HT-29 (cell line): Measurements from ENCODE around the gene TMEM214. TPM values are rescaled to one million over a fixed set of nuclear protein-coding genes. Genes with fewer than 3 reads are reported as not detected.

Experiments
- DNase-seq: peaks from one replicate; pipeline ENCODE4 v3.0.0-alpha.2; 2015; ENCODE audit warnings: low spot score
- total RNA-seq: library from RNA; depleted of rRNA; stranded (reverse); fragments of >200 nt; shearing (Covaris generic); gene quantifications from 2 replicates; pipeline ENCODE4 v1.2.3, GENCODE V29; 2014

TMEM214 gene
- total RNA-seq, 1 experiment from 2014 or later = 42.0 TPM

- no peak for DNase-seq
These were observed 23.0 kb upstream of the TMEM214 start for GRCh38 chr2:27009716-27010115.

GRCh38 chr2:27010139-27010538, 22.6 kb upstream of the TMEM214 start:
- no peak for DNase-seq

DNA sequence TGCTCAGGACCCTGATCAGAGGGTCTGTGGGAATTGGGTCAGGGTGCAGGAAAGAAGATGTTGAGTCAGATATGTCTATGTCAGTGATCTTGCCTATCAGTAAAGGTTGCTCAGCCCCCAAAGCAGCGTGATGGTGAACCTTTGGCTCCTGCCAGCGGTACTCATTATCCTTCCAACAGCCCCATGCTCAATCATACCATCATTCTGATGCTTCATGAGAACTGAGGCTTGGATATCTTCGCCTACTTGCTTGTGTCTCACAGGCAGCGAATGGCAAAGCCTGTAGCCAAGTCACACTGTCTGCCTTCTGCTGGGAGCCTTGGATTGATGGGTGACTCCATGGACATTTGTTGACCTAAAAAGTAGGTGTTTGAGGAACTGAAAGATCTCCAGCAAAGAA, 19.0 kb upstream of the TMEM214 start:
- DNase-seq = no peak

DNA sequence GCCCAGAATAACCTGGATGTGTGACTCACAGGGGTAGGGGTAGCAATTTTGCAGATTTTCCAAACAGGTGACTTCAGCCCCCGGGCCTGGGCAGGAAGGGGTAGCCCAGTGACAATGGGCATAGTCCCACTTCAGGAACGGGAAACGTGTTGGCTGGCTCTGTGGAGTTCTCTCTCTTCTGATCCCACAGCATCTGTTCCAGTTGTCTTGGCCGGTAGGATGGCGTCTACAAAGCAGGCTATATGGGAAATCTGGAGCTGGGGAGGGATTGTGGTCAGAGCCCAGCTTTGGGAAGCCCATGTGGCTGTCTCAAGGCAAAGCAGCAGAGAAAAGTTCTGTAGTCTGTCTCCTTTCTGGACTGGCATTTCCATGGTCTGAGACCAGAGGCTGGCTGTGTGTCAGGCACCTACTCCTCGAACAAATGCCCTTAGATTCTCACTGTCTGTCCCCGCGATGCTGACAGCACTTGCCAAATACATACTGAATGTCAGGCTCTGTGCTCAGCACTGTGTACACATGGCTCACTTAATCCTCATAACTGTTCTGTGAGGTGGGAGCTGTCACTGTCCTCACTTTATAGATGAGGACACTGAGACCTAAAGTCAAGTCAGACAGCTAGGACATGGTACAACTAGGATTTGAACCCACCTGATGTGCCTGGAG, 17.9 kb upstream of the TMEM214 start:
- no peak for DNase-seq

DNA sequence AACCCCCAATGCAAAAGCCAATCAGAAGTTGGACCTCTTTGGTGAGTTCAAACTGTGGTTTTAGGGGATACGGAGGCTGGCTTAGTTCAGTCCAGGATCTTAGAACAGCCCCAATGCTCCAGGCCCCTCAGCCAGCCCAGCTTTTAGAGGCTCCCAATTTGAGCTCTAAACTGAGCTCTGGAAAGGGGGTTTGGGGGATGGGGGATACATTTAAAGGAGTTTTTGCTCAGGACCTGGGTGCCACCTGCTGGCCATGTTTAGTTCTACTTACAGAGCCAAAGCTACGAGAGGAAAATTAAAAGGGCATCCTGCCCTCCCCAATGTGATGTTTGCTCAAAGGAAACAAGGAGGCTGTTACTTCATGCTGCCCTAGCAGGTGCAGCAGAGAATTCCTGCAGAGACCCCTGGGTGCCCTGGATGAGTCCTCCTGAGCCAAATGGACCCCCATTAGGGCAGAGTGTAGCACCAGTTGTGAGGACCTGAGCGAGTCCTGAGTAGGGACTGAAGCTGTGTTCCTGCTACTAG, 15.9 kb upstream of the TMEM214 start:
- peak; percentile 84 for DNase-seq

DNA sequence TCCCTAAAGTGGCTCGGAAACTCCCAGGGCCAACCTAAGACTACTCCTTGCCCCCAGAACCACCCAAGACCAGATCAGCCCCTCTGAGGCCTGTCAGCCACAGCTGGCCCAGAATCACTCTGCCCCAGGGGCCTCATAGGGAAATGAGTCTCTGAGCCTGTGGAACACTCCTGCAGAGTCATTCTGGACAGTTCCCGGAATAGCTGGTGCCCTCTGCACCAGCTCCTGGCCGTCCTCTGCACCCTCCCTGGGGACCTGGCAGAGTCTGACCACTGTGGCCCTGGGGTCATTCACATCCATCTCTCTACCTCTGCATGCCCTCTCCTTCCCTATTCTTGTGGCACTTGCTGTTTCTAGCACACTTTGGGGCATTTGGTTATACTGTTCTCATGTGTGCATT, 14.6 kb upstream of the TMEM214 start:
- DNase-seq = no peak

DNA sequence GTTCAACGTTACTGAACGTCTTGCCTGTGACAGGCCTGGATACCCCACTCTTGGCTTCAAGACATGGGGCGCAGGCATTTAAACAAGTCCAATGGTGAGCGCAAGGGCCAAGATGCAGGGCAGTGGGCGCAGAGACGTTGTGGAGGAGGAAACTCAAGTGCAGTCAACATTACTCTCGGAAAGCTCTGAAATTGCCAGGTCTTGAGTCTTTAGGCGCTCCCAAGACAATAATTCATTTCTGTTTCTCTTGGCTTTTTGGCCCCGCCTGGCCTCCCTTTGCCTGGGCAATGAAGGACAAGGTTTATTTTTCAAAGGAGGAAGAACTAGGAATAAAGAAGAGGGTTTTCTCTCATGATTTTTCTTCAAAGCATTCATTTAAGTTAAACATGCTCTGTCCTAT, 13.3 kb upstream of the TMEM214 start:
- DNase-seq = no peak

DNA sequence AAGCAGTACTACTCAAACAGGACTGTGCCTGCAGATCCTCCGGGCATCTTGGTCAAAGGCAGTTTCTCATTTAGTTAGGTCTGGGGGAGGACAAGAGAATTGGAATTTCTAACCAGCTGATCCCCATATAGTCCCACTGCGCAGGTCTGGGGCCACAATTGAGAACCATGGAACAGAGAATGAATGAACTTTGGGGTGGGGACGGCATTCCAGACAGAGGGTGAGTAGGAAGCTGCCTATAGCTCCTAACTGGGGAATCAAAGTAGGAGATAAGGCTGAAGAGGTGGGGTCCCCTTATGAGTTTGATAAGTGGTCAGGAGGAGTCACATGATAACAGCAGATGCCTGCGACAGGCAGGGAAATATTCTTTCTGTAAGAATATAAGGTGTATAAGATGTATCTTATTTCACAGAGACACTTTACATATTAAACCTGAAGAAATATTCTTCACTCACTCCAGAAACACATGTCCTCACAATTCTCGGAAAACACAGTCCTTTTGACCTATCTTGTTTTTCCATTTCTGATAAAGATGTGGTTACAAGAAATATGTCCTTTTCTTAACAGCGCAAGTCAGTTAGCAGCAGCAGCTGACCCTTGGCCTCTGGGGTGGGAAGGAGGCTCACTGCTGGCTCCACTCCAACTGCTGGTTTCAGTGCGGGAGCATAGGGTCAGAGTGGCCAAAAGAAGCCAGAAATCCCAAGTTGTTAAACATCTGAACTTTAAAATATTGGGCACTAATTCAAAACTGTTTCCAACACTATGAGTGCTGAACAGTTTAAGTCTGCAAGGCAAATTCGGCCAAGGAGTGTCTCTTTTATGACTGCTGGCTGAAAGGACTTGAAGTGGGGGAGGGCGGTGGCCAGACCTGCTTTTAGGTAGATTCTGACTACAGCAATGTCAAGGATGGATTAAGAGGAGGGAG, 12.6 kb upstream of the TMEM214 start:
- peak; percentile 65 for DNase-seq

DNA sequence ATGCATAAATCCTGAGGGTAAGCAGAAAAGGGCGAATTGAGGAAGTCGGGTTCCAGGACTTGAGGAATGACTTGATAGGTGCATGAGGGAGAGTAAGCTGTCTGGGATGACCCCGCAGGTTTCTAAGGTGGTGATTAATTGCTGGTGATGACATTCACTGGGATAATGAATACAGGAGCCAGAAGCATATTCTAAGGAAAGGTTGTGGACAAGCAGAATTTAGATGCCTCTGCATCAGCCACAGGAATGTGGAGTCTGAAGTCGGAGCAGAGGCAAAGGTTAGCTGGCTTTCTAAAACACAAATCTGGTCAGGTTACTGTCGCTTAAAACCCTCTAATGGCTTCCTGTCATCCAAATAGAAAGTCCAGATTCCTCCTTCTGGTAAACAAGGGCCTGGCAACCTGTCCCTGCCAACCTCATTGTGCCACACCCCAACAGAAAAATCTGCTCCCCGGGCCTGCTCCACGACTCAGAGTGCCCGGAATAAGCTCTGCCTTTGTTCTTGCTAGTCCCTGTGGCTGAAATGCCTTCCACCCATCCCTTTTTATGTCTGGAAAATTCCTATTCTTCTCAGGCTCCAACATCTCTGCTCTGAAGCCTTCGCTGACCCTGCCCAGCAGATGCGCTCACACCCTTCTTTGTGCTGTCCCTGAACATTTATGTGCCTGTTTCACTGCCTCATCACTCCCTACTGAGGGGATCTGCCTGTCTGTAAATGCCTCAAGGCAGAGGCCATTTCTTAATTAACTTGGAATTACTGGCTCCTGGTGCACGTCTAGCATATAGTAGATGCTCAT, 11.3 kb upstream of the TMEM214 start:
- DNase-seq = peak; percentile 59

GRCh38 chr2:27023740-27024139, 9.0 kb upstream of the TMEM214 start:
- no peak for DNase-seq

- no peak for DNase-seq
These were observed 8.6 kb upstream of the TMEM214 start for GRCh38 chr2:27024188-27024587.

DNA sequence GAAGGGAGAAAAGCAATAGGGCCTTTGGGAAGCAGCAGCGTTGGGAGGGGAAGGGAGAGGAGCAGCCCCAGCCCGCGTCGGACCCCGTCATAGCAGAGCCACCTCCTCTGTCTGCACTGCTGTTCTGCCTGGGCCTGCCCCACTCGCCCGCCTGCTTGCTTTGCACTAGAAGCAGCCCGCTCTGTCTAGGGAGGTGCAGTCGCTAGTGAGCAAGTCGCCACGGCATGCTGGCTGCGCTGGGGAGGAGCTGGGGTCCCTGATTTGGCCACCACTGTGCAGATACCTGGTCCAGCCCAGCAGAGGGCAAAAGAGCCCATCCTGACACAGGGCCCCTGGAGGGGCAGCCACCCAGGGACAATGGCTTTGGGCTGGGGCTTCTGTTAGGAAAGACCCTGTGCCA, 8.0 kb upstream of the TMEM214 start:
- no peak for DNase-seq

DNA sequence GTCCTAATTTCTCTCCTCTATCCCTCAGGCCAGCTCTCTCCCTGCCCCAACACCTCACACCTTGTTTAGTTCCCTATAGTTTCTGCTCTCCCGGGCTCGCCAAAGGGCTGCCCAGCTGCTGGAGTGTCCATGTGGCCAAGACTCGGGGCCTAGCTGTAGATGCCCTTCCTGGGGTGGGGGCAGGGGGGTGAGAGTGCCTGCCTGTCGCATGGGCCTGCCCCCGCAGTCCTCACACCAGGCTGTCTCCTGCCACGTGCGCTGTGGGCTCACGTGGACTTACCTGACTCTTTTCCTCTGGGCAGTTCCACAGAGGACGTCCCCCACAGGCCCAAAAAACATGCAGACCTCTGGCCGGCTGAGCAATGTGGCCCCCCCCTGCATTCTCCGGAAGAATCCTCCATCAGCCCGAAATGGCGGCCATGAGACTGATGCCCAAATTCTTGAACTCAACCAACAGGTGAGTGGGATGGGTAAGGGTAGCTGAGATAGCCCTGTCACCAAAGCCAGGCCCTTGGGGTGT, 7.4 kb upstream of the TMEM214 start:
- no peak for DNase-seq

GRCh38 chr2:27025861-27026851, 6.6 kb upstream of the TMEM214 start:
- DNase-seq = no peak

DNA sequence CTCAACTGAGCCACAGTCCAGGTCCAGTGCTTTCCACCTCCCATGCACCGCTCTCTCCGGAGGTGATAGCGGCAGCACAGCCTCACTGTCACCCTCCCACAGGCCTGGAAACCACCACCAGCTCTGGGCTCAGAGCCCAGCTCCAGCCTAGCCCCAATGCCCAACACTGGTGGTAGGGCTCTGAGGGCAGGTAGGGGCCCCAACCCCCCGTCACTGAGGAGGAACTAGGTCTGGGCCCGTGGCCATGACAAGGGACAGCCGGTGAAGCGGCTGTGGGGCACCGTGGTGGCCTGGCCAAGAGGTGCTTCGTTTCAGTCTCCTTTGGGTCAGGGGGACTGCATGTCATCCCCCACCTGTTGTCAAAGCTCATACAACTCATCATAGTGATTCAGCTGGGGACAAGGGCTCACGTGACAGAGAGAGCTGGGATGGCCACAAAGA, 5.5 kb upstream of the TMEM214 start:
- DNase-seq = no peak

DNA sequence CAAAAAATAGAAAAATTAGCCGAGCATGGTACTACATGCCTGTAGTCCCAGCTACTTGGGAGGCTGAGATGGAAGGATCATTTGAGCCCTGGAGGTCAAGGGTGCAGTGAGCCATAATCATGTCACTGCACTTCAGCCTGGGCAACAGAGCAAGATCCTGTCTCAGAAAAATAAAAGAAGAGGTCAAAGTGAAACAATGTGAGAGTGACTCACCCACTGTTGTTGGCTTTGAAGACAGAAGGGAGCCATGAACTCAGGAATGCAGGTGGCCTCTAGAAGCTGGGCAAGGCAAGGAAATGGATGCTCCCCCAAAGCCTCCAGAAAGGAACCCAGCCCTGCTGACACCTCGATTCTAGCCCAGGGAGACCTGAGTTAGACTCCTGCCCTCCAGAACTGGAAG, 3.7 kb upstream of the TMEM214 start:
- DNase-seq = no peak

DNA sequence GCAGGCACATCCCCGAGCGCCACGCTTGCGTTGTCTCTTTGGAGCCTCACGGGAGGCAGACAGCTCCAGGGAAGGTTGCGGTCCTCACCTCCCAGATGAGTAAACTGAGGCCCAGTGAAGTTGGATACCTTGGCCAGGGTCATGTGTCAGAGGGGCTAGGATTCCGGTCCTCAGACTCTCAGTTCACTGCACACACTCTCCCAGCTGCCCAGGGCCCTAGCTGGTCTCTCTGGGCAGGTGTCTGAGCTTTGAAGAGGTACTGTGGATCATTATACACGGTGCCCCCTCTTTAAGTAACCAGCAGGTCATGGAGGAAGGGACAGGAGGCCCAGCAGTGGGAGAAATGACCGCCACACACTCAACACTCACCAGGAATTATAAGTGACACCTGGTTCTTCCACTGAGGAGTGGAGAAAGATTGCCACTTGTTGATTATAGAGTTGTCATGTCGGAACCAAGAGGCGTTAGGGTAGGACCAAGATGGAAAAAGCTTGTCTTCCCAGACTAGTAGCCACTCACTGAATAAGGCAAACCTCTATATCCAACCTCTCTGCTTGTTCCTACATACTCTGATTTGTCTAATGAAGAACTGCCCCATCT, 588 bp downstream of the TMEM214 start:
- DNase-seq = peak; percentile 20

DNA sequence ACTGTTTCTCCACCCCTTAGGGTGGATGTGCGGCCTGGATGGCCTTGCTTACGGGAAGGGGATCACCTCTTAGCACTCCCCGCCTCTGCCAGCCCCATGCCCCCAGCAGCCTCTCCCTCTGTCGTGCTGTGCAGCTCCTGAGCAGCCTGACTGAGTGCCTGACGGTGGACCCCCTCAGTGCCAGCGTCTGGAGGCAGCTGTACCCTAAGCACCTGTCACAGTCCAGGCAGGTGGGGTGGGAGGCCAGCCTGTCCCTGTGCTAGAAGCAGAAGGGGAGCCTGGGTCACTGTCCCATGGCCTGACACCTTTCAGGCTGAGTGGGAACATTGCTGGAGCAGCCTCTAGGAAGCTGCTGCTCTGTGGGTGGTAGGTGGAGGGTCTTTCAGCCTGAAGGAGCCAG, 5.2 kb downstream of the TMEM214 start:
- no peak for DNase-seq

GRCh38 chr2:27038631-27039339, 6.0 kb downstream of the TMEM214 start:
- DNase-seq = no peak
